NCI-H1105 treated with DMSO at 0.1 percent for 48 hours (cell line): ENCODE results near the gene CLCNKB.
"Not testable (repeated sequence)": the region's sequence is repeated elsewhere in the genome, so short reads cannot be mapped to it uniquely, and the experiment has no call there.

Experiments used
- DNase-seq: peaks from one replicate; lab custom pipeline; 2025; lab: John Stamatoyannopoulos, UW

Gene CLCNKB

GRCh38 chr1:16033103-16033632 lies 10.4 kb upstream of the CLCNKB start:
- DNase-seq, result not testable (repeated sequence)

GRCh38 chr1:16036461-16036860 lies 7.1 kb upstream of the CLCNKB start:
- DNase-seq, result not testable (repeated sequence)

- DNase-seq, result no peak
These were observed 5.0 kb upstream of the CLCNKB start for GRCh38 chr1:16038620-16038912.

- not testable (repeated sequence) for DNase-seq
These were observed 3.7 kb upstream of the CLCNKB start for GRCh38 chr1:16039871-16040270.

GRCh38 chr1:16041200-16041599 lies 2.4 kb upstream of the CLCNKB start:
- DNase-seq, result no peak

- no peak for DNase-seq
These were observed 1.5 kb upstream of the CLCNKB start for GRCh38 chr1:16042096-16042495.

- not testable (repeated sequence) for DNase-seq
These were observed 928 bp upstream of the CLCNKB start for GRCh38 chr1:16042654-16043053.

- no peak for DNase-seq
These were observed 368 bp downstream of the CLCNKB start for GRCh38 chr1:16043950-16044349.

GRCh38 chr1:16046842-16047241 lies 3.3 kb downstream of the CLCNKB start:
- DNase-seq, result no peak

- no peak for DNase-seq
These were observed 4.4 kb downstream of the CLCNKB start for GRCh38 chr1:16047791-16048475.

- peak; percentile 80 for DNase-seq
These were observed 5.1 kb downstream of the CLCNKB start for GRCh38 chr1:16048573-16049189.

GRCh38 chr1:16050328-16050727 lies 6.7 kb downstream of the CLCNKB start:
- DNase-seq, result no peak

- no peak for DNase-seq
These were observed 7.5 kb downstream of the CLCNKB start for GRCh38 chr1:16051039-16051438.

- DNase-seq, result not testable (repeated sequence)
These were observed 8.4 kb downstream of the CLCNKB start for GRCh38 chr1:16051949-16052348.

GRCh38 chr1:16053781-16054502 lies 10.4 kb downstream of the CLCNKB start:
- DNase-seq, result no peak

GRCh38 chr1:16054598-16055540 lies 11.3 kb downstream of the CLCNKB start:
- no peak for DNase-seq

- DNase-seq, result peak; percentile 86
These were observed 12.3 kb downstream of the CLCNKB start for GRCh38 chr1:16055613-16056520.

- DNase-seq, result not testable (repeated sequence)
These were observed 12.9 kb downstream of the CLCNKB start for GRCh38 chr1:16056521-16056912.

GRCh38 chr1:16057314-16057915 lies 13.8 kb downstream of the CLCNKB start:
- DNase-seq, result not testable (repeated sequence)

- not testable (repeated sequence) for DNase-seq
These were observed 15.0 kb downstream of the CLCNKB start for GRCh38 chr1:16058394-16059120.
